ENCODE data around the gene GJE1.

The GJE1 gene

GRCh38 chr6:142165227-142165626 is 32.5 kb downstream of the GJE1 start:
- no peak for DNase-seq

GRCh38 chr6:142167071-142167470 is 34.3 kb downstream of the GJE1 start:
- no peak for DNase-seq

GRCh38 chr6:142167486-142167885 is 34.8 kb downstream of the GJE1 start:
- DNase-seq = no peak

- no peak for DNase-seq
Measured at GRCh38 chr6:142171351-142171750, 38.6 kb downstream of the GJE1 start.

GRCh38 chr6:142172758-142173157 is 40.0 kb downstream of the GJE1 start:
- no peak for DNase-seq

GRCh38 chr6:142173980-142174379 is 41.3 kb downstream of the GJE1 start:
- no peak for DNase-seq

GRCh38 chr6:142174703-142175102 is 42.0 kb downstream of the GJE1 start:
- no peak for DNase-seq

- DNase-seq = no peak
Measured at GRCh38 chr6:142178129-142178528, 45.4 kb downstream of the GJE1 start.

GRCh38 chr6:142182004-142182403 is 49.3 kb downstream of the GJE1 start:
- no peak for DNase-seq

GRCh38 chr6:142183351-142183750 is 50.6 kb downstream of the GJE1 start:
- no peak for DNase-seq

GRCh38 chr6:142184307-142184706 is 51.6 kb downstream of the GJE1 start:
- no peak for DNase-seq

Measured in right kidney (tissue), 1 donor.